ENCODE results near the gene YY1.
"Not testable (repeated sequence)": the region's sequence is repeated elsewhere in the genome, so short reads cannot be mapped to it uniquely, and the experiment has no call there.

Gene YY1

DNA sequence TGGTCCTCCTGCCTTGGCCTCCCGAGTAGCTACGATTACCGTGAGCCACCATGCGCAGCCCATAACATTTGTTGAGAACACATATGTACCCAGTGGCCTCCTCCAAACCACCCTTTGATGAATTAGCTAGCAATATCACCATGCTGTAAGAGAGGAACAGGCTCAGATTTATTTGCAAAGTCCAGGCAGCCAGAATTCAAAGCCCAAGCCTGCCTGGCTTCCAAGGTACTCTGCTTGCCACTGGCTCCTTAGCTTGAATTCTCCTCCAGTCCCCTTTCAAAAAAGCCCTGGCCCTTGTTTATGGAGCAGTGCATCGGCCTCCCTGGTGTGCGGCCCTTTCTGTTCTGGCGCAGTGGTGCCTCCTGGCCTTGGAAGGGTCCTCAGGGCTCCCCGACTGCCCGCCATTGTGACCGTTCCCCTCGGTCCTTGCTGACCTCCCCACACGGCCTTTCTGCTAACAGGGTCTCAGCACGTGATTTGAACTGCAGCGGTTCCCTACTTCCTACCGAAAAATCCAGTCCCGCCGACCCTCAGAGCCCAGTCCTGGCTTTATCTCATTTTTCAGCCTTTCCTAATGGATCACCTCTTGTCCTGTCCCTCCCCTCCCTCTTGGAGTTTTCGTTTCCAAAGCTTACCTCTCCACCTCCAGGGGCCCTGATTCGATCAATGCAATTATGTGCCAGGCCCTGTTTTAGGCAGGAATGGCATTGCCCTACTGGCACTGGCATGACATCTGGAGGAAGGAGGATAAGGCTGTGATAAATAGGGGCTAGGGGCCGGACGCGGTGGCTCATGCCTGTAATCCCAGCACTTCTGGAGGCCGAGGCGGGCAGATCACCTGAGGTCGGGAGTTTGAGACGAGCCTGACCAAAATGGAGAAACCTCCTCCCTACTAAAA lies 45.3 kb downstream of the YY1 start:
- no peak for DNase-seq (ENCODE audit: low spot score)

DNA sequence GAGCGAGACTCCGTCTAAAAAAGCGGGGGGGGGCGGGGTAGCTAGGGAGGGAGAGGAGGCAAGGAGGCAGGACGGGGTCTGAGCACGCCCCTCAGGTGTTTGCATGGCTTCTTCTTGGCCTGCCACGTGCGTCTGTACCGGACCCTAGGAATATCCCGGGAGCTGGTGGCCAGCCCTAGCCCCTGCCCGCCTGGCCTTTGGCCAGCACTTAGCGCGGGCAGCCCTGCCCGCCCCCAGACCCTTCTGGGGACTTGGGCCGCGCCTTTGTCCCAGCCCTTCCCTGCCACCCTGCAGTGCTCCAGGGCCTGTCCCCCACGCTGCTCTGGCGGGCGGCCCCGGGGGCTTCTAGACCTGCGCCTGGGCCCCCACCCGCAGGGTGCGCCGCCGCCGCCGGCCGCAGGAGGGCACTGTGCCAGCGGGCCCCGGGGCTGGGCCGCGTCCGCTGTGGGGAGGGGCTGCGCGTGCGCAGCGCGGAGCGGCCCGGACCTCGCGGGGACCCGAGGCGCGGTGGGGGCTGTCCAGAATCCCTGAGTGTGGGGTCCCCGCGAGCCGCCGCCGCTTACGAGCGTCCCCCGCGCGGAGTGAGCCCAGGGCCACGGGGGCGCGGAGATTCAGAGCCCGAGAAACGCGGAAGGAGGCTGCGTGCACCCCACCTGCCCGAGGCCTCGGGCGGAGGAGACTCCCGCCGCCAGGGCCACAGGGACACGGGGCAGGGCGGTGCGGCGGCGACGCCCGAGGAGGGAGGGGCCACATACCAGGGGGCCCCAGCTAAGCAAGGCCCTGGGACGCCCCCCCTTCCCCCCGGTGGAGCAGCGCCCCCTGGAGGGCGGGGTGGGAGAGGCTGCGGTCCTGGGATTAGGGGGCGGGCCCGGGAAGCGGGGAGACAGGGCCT lies 46.3 kb downstream of the YY1 start:
- DNase-seq (ENCODE audit: low spot score), result peak; percentile 42

DNA sequence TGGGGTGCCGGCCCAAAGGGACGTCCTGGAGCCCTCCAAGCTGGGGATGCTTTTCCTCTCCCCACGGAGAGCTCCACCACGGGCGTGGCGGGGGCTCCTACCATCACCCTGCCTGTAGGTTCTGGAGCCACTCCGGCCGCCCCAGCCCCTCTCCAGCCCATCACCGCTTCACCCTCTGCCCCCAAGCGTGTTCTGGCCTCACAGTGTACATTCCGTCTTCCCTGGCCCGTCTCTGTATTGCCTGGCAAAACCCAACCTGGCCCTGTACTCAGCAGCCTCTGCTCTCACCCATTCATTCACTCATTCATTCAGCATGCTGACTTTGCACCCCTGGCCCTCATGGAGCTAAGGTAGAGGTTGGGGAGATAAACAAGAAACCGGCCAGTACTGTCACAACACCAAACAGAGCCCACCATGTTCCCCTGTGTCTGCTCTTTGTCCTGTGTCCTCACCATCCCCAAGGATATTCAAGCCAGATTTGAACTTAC lies 47.0 kb downstream of the YY1 start:
- no peak for DNase-seq (ENCODE audit: low spot score)

- no peak for DNase-seq (ENCODE audit: low spot score)
Measured at GRCh38 chr14:100286484-100287191, 47.7 kb downstream of the YY1 start.

GRCh38 chr14:100287202-100287997 lies 48.5 kb downstream of the YY1 start:
- DNase-seq (ENCODE audit: low spot score), result no peak

- DNase-seq (ENCODE audit: low spot score), result not testable (repeated sequence)
Measured at GRCh38 chr14:100287998-100288295, 49.0 kb downstream of the YY1 start.

DNA sequence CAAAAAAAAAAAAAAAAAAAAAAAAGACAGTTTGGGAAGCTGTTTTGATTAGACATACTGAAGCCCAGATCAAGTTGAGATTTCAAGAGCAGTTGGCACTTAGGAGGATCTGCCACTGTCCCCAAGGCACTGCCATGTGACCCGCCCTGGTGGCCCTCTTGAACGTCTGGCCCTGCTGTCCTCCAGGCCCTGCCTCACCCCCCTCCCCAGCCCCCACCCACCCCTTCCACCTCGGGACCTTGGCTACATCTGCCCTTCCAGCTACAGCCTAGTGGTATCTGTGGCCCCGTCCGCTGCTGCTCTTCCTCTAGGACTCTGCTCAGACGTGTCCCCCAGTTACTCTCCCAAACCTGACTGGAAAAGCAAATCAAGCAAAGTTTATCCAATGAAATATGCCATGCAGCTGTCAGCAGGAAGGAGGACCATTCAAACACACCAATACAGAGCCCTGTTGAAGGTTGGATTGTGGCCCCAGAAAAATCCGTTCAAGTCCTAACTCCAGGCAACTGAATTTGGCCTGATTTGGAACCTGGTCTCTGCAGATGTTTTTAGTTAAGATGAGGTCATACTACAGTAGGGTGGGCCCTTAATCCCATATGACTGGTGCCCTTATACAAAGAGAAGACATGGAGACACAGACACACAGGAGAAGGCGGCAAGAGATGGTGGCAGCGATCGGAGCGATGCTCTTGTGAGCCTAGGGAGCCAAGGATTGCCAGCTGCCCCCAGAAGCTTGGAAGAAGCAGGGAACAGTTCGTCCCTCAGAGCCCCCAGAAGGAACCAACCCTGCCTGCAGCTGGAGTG lies 49.6 kb downstream of the YY1 start:
- DNase-seq (ENCODE audit: low spot score), result no peak

DNA sequence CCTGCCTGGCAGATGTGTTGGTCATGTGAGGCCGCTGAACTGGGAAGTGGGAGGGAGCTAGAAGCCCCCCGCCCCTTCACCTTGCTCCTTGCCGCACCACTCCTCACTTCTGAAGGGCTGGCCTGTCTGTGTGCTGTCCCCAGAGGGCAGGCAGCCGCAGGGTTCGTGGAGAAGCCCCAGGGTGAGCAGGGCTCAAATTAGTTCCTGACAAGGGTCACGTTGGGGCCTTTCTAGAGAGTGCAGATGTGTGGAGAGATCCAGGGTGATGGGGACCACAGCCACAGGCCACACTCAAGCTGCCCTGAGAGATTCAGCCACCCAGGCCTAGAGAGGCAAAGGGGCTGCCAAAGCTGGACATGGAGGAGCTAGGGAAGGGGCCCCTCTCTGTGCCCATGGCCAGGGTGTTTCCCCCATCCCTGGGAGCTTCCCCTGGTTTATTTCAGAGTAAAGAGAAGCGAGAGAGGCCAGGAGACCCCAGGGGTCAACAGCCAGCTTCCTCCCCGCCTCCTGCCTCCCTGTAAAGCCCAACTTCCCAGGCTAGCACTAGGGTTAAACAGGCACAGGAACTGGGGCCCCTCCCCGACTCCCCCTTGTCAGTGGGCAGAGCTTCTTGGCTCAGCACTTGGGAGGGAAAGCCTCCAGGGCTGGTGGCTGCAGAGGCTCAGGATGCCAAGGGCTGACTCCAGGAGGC lies 51.1 kb downstream of the YY1 start:
- no peak for DNase-seq (ENCODE audit: low spot score)

GRCh38 chr14:100290607-100291304 lies 51.8 kb downstream of the YY1 start:
- no peak for DNase-seq (ENCODE audit: low spot score)

DNA sequence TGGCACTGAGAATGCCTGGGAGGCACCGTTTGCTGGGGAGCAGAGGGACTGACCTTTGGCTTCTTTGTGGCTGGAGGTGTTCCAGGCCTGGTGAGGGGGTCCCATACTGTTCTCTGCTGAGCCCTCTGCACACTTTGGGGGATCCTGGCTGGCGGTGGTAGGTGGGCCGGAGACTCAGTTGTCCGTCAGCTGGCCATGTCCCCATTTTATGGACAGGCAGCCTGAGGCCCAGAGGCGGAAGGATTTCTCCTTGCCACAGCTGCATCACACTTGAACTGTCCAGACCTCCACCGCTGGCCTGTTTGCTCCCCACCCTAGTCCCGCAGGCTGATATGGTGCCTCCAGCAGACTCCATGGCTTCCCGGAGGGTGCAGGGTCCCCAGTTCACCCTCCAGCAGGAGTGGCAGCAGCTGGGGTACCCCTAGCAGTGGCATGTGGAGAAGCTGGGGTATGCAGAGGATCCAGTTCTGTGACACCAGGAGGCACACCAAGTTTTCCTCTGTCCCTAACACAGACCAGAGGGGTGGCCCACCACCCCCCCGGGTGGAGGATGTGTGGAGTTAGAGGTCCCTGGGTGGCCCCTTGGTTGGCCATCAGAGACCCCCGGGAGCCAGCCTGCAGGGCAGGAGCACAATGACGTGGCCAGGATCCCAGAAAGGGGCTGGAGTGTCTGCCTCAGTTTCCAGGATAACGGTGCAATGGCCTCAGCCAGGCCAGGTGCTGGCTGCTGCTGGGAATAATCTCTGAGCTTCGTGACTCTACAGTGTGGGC lies 52.5 kb downstream of the YY1 start:
- no peak for DNase-seq (ENCODE audit: low spot score)

DNA sequence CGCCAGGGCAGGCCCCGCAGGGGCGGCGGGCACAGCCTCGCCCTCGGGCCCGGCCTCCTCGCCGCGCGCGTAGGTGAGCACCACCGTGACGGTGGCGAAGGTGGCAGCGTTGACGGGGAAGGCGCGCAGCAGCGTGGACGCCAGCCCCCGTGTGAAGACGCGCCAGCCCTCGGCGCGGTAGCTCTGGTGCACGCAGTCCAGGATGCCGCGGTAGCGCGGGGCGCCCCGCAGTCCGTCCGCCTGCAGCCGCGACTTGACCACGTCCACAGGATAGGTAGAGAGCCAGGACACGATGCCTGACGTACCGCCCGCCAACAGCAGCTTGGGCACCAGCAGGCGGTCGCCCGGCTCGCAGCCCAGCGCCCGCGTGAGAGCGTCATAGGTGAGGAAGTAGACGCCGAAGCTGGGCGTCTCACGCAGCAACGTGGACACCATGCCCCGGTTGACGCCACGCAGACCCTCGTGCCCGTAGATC lies 53.4 kb downstream of the YY1 start:
- no peak for DNase-seq (ENCODE audit: low spot score)

DNA sequence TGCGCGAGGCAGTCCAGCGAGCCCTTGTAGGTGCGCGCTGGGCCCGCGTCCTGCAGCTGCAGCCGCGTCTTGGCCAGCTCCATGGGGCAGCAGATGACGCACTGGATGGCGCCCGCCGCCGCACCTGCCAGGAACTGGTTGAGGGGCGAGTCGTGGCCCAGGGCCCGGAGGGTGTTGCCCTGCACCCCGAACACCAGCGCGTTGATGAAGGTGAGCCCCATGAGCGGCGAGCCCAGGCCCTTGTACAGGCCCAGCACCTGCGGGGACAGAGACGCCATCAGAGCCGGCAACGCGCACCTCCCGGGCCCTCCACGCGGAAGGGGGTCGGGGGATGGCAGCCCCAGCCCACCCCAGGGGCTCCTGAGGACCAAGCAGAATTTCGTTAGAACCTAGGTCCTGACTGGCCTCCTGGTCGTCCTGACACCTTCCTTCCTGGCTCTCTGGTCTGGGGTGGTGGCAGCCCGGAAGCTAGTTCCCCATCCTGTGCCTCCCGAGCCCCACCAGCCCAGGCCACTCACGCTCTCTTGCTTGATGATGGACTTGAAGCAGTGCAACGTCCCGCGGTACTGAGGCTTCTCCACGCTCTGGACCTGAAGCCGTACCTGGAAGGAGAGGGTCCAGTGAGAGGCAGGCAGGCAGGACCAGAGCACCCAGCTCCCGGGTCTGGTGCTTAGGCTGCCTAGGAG lies 54.0 kb downstream of the YY1 start:
- DNase-seq (ENCODE audit: low spot score), result no peak

DNA sequence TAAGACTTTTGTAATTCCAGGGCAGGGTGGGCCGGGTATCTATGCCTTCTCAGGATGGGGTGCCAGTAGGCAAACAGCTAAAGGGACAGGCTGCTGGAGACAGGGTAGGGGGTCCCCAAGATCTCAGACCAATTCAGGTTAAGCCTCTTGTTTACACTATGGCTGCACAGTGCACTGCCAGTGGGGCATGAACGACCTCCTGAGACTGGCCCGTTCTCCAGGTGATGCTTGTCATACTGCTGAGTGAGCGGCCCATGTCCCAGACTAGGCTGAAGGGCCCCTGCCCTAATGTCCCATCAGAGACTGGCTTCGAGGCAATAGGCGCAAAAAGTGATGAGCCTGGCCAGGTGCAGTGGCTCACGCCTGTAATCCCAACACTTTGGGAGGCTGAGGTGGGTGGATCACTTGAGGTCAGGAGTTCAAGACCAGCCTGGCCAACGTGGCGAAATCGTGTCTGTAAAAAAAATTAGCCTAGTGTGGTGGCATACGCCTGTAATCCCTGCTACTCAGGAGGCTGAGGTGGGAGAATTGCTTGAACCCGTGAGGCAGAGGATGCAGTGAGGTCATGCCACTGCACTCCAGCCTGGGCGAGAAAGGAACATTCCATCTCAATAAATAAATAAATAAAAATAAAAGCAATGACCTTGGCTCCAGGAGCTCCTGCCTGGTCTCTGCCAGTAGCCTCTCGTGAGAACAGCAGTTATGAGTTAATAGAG lies 54.7 kb downstream of the YY1 start:
- DNase-seq (ENCODE audit: low spot score), result no peak

GRCh38 chr14:100294213-100294962 lies 55.4 kb downstream of the YY1 start:
- no peak for DNase-seq (ENCODE audit: low spot score)

DNA sequence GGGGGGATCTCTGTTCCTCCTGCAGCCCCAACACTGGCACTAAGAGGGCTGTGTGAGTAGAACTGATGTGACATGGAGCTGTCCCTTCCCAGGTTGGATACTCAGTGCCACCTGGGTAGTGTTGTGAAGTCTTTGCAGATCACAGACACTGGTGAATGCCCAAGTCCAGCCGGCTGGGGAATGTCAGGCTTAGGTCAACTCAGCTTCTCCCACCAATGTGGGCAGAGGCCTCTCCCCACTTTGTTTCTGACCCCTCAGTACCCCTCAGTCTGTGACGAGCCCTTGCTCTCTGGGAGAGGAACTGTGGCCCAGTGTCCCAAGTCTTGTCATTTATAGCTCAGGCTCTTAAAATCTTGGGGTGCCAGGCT lies 56.0 kb downstream of the YY1 start:
- no peak for DNase-seq (ENCODE audit: low spot score)
